GM04504 (cell line): Measurements from ENCODE around the gene FCGR2B.
"Not testable (repeated sequence)": the region's sequence is repeated elsewhere in the genome, so short reads cannot be mapped to it uniquely, and the experiment has no call there.

ENCODE experiments used
- DNase-seq: peaks from one replicate; pipeline ENCODE4 v3.0.0-alpha.2; 2012; ENCODE audit warnings: low read depth

Gene FCGR2B

GRCh38 chr1:161647507-161648360 lies 15.2 kb upstream of the FCGR2B start:
- peak; percentile 19 for DNase-seq

- not testable (repeated sequence) for DNase-seq
Measured at GRCh38 chr1:161653541-161653940, 9.4 kb upstream of the FCGR2B start.

GRCh38 chr1:161653971-161654370 lies 9.0 kb upstream of the FCGR2B start:
- DNase-seq = not testable (repeated sequence)

- DNase-seq = not testable (repeated sequence)
Measured at GRCh38 chr1:161658524-161658923, 4.4 kb upstream of the FCGR2B start.

GRCh38 chr1:161661660-161662311 lies 1.2 kb upstream of the FCGR2B start:
- not testable (repeated sequence) for DNase-seq

GRCh38 chr1:161663569-161663968 lies 626 bp downstream of the FCGR2B start:
- DNase-seq = not testable (repeated sequence)

- DNase-seq = not testable (repeated sequence)
Measured at GRCh38 chr1:161664689-161665088, 1.7 kb downstream of the FCGR2B start.

GRCh38 chr1:161671045-161672020 lies 8.4 kb downstream of the FCGR2B start:
- not testable (repeated sequence) for DNase-seq

GRCh38 chr1:161673437-161673836 lies 10.5 kb downstream of the FCGR2B start:
- DNase-seq = not testable (repeated sequence)

GRCh38 chr1:161674447-161674846 lies 11.5 kb downstream of the FCGR2B start:
- not testable (repeated sequence) for DNase-seq

GRCh38 chr1:161674908-161675307 lies 12.0 kb downstream of the FCGR2B start:
- DNase-seq = not testable (repeated sequence)

GRCh38 chr1:161676441-161676840 lies 13.5 kb downstream of the FCGR2B start:
- no peak for DNase-seq

GRCh38 chr1:161676958-161677689 lies 14.2 kb downstream of the FCGR2B start:
- no peak for DNase-seq

GRCh38 chr1:161678500-161678899 lies 15.6 kb downstream of the FCGR2B start:
- DNase-seq = no peak

- no peak for DNase-seq
Measured at GRCh38 chr1:161681879-161682278, 18.9 kb downstream of the FCGR2B start.

- DNase-seq = no peak
Measured at GRCh38 chr1:161688946-161689345, 26.0 kb downstream of the FCGR2B start.

- no peak for DNase-seq
Measured at GRCh38 chr1:161691846-161692245, 28.9 kb downstream of the FCGR2B start.

GRCh38 chr1:161693020-161693712 lies 30.2 kb downstream of the FCGR2B start:
- not testable (repeated sequence) for DNase-seq

GRCh38 chr1:161698302-161698701 lies 35.4 kb downstream of the FCGR2B start:
- DNase-seq = not testable (repeated sequence)

- no peak for DNase-seq
Measured at GRCh38 chr1:161702250-161702649, 39.3 kb downstream of the FCGR2B start.

- no peak for DNase-seq
Measured at GRCh38 chr1:161705537-161705936, 42.6 kb downstream of the FCGR2B start.
